ENCODE results near the gene GLIPR2. TPM values are rescaled to one million over a fixed set of nuclear protein-coding genes. Genes with fewer than 3 reads are reported as not detected.

The GLIPR2 gene
- polyA plus RNA-seq, 1 experiment: 115 TPM

GRCh38 chr9:36190388-36191289 is 54.1 kb downstream of the GLIPR2 start, which contains the start of gene CLTA:
Gene CLTA (plus strand): TSS chr9:36190921. CDS start chr9:36191057, 136 bp downstream.
- peak; percentile 74 for TF ChIP-seq CTCF (IDR thresholded peaks at IDR 0.05; ENCODE audit: low read depth, low read length)
- peak; percentile 92 for DNase-seq (ENCODE audit: low read depth, low spot score)
- POLR2A ChIA-PET: interaction anchor here (0.6 to 2.6 kb wide), 29 partner anchors 11 to 500 kb away, joined by 3 to 20 read pairs (median 4); partner anchors contain the start of genes GLIPR2, GNE and RECK

GRCh38 chr9:36191290-36191645 is 54.7 kb downstream of the GLIPR2 start:
- no peaks in the 10 kb centered on the region for H3K27me3 ChIP-seq (ENCODE audit: control insufficient read depth, insufficient read depth, low read length)
- no peaks in the 10 kb centered on the region for H3K9me3 ChIP-seq (ENCODE audit: control insufficient read depth, insufficient read depth, low read length)
- no peak for DNase-seq (ENCODE audit: low read depth, low spot score)
- H3K27ac ChIP-seq (ENCODE audit: low read depth, low read length): no peak overlapping the region
- peak overlapping the region; percentile 96 for H3K4me3 ChIP-seq (ENCODE audit: low read depth, low read length)
- CTCF ChIA-PET: interaction anchor here (0.5 to 2.9 kb wide), 16 partner anchors 9 to 236 kb away, joined by 3 to 17 read pairs (median 4); no protein-coding TSS in a partner anchor
- no peak for TF ChIP-seq CTCF (IDR thresholded peaks at IDR 0.05; ENCODE audit: low read depth, low read length)
- POLR2A ChIA-PET: interaction anchor here (0.8 to 2.6 kb wide), 13 partner anchors 10 to 162 kb away, joined by 3 to 20 read pairs (median 5); partner anchors contain the start of genes GNE and RECK

More at GRCh38 chr9:36190388-36191289, 54.1 kb downstream of the GLIPR2 start, which contains the start of gene CLTA:
- Histone ChIP-seq H3K27ac (ENCODE audit: low read depth, low read length) (peak within 1 kb of the TSS; percentile 89), H3K9me3 (ENCODE audit: control insufficient read depth, insufficient read depth, low read length) (no peaks in the 10 kb centered on the region), H3K4me3 (ENCODE audit: low read depth, low read length) (peak within 1 kb of the TSS; percentile 96), H3K27me3 (ENCODE audit: control insufficient read depth, insufficient read depth, low read length) (no peaks in the 10 kb centered on the region)
- CTCF ChIA-PET: interaction anchor here (0.5 to 2.9 kb wide), 28 partner anchors 9 to 245 kb away, joined by 3 to 17 read pairs (median 4); no protein-coding TSS in a partner anchor

GRCh38 chr9:36191686-36192085 is 55.2 kb downstream of the GLIPR2 start:
- ChIA-PET POLR2A (interaction anchor here (0.8 to 2.6 kb wide), 5 partner anchors 15 to 89 kb away, joined by 3 to 13 read pairs (median 5); partner anchors contain the start of gene GNE), CTCF (interaction anchor here (1.0 to 2.9 kb wide), 5 partner anchors 26 to 237 kb away, joined by 3 to 17 read pairs (median 4); no protein-coding TSS in a partner anchor)
- Histone ChIP-seq H3K27ac (ENCODE audit: low read depth, low read length) (no peak overlapping the region), H3K9me3 (ENCODE audit: control insufficient read depth, insufficient read depth, low read length) (no peaks in the 10 kb centered on the region), H3K4me3 (ENCODE audit: low read depth, low read length) (peak overlapping the region; percentile 96), H3K27me3 (ENCODE audit: control insufficient read depth, insufficient read depth, low read length) (no peaks in the 10 kb centered on the region)
- no peak for TF ChIP-seq CTCF (IDR thresholded peaks at IDR 0.05; ENCODE audit: low read depth, low read length)
- no peak for DNase-seq (ENCODE audit: low read depth, low spot score)

GRCh38 chr9:36192196-36192595 is 55.7 kb downstream of the GLIPR2 start:
- H3K9me3 ChIP-seq (ENCODE audit: control insufficient read depth, insufficient read depth, low read length): no peaks in the 10 kb centered on the region
- DNase-seq (ENCODE audit: low read depth, low spot score): no peak
- CTCF ChIA-PET: interaction anchor here (1.5 kb wide), 1 partner anchor 26 kb away, joined by 4 read pairs; no protein-coding TSS in a partner anchor
- POLR2A ChIA-PET: interaction anchor here (0.8 to 2.6 kb wide), 4 partner anchors 15 to 90 kb away, joined by 3 to 13 read pairs (median 4); partner anchors contain the start of gene GNE
- H3K27ac ChIP-seq (ENCODE audit: low read depth, low read length): no peak overlapping the region
- peak overlapping the region; percentile 96 for H3K4me3 ChIP-seq (ENCODE audit: low read depth, low read length)
- H3K27me3 ChIP-seq (ENCODE audit: control insufficient read depth, insufficient read depth, low read length): no peaks in the 10 kb centered on the region
- no peak for TF ChIP-seq CTCF (IDR thresholded peaks at IDR 0.05; ENCODE audit: low read depth, low read length)

Data from AG04450 (cell line).